Stimulated activated CD8-positive, alpha-beta memory T cell treated with anti-CD3 and anti-CD28 coated beads, Interleukin-12 subunit alpha, Interleukin-12 subunit beta, amount 100 ng/mL, for 24 hours (primary cell): ENCODE data around the gene CXCL9.
"Not testable (repeated sequence)": the region's sequence is repeated elsewhere in the genome, so short reads cannot be mapped to it uniquely, and the experiment has no call there.

Source experiments
- DNase-seq: peaks from one replicate; pipeline ENCODE4 v3.0.0-alpha.2; 2020; ENCODE audit errors: extremely low read depth

Gene CXCL9

DNA sequence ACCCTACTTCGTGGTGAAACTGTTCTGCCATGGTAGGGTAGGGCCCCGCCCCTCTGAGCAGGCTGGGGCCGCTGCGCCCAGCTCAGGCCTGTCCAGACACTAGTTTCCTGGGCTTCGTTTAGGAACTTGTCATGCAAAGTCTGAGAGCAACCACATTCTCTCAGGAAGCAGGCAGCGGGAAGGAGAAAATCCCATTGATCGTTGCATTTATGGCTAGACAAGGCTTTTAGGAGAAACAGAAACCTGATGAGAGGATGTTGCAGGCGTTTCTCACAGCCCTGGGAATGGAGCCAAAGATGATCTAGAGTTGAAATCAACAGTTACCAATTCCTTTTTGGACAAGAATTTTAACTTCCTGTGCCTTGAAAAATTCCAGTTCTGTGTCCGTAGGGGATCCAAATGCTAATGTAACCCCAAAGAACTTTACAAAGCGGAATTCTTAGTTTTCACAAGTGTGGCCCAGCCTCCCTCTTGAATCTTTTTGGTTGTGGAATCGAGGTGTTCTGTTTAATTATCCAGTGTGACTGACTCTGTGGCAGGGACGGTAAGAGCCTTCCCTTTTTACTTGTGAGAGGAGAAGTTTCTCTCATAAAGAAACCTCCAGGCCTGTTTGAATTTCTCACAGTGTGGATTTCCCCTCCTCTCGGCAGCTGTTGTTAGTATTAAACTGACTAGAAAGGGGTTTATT is 4.5 kb upstream of the CXCL9 start:
- DNase-seq = no peak

GRCh38 chr4:76011018-76011670 is 3.8 kb upstream of the CXCL9 start:
- no peak for DNase-seq

DNA sequence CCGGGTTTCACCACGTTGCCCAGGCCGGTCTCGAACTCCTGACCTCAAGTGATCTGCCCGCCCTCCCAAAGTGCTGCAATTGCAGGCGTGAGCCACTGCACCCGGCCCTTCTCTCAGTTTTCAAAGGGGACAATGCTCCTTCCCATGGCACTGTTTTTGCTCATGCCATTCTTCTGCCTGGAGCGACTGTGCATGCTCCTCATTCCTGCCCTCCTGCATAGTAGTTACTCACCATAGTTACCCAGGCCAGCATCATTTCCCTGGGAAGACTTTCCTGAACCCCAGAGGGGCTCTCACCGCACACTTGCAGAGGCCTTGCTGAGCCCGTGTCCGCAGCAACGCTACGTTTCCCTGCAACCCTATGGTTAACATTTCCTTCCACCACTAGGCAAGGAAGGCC is 3.3 kb upstream of the CXCL9 start:
- DNase-seq = no peak

- no peak for DNase-seq
Measured at GRCh38 chr4:76009311-76009710, 2.0 kb upstream of the CXCL9 start.

DNA sequence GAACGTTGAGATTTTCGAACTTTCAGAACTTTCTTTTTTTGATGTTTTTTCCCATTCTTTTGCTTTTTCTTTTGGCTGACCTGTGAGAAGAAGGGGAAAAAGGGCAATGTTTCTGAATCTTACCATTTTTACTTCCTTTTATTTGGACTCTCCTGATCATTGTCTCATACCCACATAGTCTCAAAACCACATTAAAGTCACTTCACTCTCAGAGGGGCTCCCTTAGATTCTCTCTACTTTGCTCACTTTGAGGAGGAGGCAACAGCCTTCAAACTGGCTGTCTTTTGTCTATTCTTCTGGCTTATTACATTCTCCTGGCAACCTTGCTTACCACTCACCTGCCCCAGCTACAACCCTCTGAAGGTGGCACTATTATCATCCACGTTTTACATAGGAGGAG is 3.7 kb downstream of the CXCL9 start:
- no peak for DNase-seq

DNA sequence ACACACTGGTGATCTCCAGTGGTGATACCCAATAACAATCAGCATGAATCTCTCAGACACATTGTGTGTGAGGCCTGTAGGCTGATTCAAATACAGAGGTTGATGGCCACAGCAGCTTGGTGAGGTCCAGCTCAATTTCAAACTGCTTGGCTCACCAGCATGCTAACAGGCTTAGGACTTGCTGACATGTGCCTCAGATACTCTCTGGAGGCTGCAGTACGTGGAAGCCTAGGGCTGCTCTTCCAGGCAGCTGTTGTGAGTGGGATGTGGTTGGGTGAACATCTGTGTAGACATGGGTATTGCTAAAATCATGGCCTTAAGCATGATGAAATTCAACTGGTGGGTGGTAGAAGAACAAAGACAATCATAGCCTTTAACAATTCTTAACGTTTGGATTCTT is 4.3 kb downstream of the CXCL9 start:
- no peak for DNase-seq

DNA sequence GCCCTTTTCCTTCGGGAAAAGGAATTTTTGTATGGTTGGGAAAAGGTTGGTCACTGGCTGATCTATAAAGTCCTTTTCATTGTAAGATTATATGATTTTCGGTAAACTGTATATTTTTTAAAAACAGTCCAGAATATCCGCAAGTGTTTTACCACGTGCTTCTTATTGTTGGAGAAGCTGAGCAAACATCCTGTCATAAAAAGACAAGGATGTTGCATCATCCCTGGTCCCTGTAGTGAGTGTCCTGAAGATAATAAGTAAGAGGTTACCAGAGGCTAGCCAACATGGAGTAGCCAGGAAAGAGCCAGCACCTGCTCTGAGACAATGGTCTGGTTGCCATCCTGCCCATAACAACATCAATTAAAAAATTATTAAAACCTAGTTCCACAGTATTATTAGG is 5.1 kb downstream of the CXCL9 start:
- DNase-seq = no peak

DNA sequence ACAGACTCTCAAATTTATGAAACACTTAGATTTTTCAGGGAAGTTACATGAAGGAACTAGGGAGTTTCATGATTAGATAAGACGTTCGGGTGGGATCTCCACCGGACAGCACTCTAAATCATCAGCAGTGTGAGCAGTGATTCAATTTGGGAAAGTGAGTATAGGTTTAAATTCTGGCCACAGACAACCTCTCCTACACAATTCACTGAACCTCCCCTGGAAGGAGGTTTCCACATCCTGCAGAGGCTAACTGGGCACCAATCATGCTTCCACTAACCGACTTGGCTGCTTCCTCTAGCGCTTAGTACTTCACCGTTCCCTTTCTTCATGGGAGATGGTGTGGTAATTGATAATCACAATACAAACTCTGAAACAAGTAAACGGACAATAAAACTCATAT is 5.6 kb downstream of the CXCL9 start:
- no peak for DNase-seq

DNA sequence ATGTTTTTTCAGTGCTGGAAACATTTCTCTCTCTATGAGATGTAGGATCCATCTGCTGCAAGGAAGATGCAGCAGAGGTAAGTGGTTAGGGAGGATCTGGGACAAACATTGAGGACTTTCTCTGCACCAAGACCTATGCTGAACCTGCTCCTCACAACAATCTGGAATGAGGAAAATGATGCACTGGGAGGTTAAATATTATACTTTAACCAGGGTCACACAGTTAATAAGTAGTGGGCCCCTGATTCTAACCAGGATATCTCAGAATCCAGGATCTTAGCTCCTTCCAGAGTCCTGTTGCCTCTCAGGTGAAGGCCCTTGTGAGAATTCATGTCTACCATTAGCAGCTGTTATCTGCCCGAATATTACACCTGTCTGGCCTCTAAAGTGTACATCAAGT is 7.0 kb downstream of the CXCL9 start:
- no peak for DNase-seq

GRCh38 chr4:75998525-75999147 is 8.7 kb downstream of the CXCL9 start:
- not testable (repeated sequence) for DNase-seq

- no peak for DNase-seq
Measured at GRCh38 chr4:75997946-75998345, 9.4 kb downstream of the CXCL9 start.

- no peak for DNase-seq
Measured at GRCh38 chr4:75997081-75997480, 10.2 kb downstream of the CXCL9 start.

DNA sequence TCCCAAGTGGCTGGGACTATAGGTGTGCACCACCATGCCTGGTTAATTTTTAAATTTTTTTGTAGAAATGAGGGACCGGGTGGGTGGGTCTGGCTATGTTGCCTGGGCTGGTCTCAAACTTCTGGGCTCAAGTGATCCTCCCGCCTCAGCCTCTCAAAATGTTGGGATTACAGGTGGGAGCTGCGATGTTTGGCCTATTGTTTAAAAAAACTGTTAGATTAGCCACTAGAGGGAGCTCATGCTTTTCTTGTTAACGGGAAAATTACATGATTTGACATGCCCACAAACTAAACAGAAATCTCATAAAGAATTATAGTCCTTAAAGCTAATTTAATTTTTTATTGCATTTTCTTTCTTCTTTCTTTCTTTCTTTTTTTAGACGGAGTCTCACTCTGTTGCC is 11.6 kb downstream of the CXCL9 start:
- DNase-seq = no peak

- DNase-seq = no peak
Measured at GRCh38 chr4:75992462-75992861, 14.8 kb downstream of the CXCL9 start.

- no peak for DNase-seq
Measured at GRCh38 chr4:75989846-75990528, 17.3 kb downstream of the CXCL9 start.

DNA sequence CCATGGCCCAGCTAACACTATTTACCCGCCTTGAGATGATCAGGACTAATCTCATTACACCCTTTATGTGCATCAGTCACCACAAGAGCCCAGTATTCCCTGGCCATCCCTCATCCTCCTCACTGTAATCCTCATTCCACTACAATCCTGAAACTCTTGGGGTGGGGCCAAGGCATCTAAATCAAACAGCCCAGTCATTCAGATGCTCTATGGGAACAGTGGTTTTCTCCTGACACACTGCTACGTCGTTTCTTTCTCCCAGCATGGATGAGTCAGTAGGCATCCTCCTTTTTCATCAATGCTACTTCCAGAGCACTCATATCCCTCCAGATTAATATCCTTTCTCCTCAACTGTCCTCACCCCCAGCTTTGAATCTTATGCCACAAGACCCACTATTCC is 22.2 kb downstream of the CXCL9 start:
- no peak for DNase-seq

GRCh38 chr4:75980576-75980975 is 26.7 kb downstream of the CXCL9 start:
- DNase-seq = no peak

DNA sequence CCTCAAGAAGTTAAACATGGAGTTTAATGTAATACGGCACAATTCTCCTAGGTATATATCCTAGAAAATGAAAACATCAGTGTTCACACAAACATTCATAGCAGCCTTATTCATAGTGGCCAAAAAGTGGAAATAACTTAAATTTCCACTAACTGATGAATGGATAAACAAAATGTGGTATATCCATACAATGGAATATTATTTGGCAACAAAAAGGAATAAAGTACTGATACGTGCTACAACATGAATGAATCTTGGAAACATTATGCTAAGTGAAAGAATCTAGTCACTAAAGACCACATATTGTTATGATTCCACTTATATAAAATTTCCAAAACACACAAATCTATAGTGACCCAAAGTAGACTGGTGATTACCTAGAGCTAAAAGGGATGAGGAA is 31.1 kb downstream of the CXCL9 start:
- DNase-seq = no peak

- no peak for DNase-seq
Measured at GRCh38 chr4:75973766-75974165, 33.5 kb downstream of the CXCL9 start.

DNA sequence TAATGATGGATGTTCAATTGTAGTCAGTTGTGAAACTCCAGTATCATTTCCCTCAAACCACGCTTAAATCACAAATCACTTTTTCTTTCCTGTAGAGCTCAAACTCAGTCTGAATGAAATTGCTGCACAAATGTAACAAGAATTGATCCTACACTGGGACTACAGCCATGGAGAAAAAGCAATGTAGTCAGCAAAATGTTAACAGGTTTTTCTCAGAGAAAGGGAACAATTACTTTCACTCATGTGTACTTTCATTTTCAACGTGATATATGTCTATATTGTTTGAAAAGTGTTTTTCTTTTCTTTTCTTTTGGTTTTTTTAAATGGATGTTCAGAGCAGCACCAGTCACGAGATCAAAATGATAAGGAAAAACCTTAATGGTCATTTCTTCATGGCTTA is 39.2 kb downstream of the CXCL9 start:
- DNase-seq = no peak

DNA sequence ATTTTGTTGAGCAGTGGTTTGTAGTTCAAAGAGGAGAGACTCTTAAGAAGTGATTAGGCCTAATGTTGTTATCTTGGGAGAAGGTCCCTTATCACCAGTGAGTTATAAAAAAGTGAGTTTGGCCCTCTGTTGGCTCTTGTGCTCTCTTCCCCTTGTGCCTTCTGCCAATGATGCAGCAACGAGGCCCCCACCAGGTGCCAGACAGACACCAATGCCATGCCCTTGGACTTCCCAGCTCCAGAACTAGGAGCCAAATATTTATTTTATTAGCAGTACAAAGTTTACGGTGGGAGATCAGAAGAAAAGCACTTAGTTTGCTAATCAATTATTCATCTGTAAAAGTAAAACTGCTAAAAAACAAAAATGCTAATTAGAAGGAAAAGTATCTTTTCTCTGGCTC is 43.8 kb downstream of the CXCL9 start:
- no peak for DNase-seq

DNA sequence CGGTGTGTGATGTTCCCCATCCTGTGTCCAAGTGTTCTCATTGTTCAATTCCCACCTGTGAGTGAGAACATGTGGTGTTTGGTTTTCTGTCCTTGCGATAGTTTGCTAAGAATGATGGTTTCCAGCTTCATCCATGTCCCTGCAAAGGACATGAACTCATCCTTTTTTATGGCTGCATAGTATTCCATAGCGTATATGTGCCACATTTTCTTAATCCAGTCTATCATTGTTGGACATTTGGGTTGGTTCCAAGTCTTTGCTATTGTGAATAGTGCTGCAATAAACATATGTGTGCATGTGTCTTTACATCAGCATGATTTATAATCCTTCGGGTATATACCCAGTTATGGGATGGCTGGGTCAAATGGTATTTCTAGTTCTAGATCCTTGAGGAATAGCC is 45.2 kb downstream of the CXCL9 start:
- not testable (repeated sequence) for DNase-seq

DNA sequence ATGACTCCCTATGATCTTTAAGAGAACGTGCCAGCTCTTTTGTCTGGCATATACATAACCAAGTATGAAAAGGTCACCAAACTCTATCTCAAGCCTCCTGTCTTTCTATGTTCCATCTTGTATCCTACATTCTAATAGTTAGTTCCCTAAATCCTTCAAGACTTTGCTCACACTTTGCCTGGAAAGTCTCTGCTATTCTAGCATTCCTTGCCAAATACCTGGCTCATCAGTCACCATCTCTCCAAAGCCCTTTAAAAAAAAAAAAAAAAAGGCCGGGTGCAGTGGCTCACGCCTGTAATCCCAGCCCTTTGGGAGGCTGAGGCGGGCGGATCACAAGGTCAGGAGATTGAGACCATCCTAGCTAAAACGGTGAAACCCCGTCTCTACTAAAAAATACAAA is 48.8 kb downstream of the CXCL9 start:
- not testable (repeated sequence) for DNase-seq
